Activated CD4-positive, CD25-positive, alpha-beta regulatory T cell treated with anti-CD3 and anti-CD28 coated beads, Interleukin-2, amount 50 U/mL, for 72 hours (primary cell): ENCODE measurements around the gene SOX4.

Experiments used
- DNase-seq: peaks from one replicate; pipeline ENCODE4 v3.0.0; 2021

Gene SOX4

DNA sequence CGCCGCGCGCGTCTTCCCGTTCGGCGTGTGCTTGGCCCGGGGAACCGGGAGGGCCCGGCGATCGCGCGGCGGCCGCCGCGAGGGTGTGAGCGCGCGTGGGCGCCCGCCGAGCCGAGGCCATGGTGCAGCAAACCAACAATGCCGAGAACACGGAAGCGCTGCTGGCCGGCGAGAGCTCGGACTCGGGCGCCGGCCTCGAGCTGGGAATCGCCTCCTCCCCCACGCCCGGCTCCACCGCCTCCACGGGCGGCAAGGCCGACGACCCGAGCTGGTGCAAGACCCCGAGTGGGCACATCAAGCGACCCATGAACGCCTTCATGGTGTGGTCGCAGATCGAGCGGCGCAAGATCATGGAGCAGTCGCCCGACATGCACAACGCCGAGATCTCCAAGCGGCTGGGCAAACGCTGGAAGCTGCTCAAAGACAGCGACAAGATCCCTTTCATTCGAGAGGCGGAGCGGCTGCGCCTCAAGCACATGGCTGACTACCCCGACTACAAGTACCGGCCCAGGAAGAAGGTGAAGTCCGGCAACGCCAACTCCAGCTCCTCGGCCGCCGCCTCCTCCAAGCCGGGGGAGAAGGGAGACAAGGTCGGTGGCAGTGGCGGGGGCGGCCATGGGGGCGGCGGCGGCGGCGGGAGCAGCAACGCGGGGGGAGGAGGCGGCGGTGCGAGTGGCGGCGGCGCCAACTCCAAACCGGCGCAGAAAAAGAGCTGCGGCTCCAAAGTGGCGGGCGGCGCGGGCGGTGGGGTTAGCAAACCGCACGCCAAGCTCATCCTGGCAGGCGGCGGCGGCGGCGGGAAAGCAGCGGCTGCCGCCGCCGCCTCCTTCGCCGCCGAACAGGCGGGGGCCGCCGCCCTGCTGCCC is 1.1 kb downstream of the SOX4 start:
- peak; percentile 43 for DNase-seq

DNA sequence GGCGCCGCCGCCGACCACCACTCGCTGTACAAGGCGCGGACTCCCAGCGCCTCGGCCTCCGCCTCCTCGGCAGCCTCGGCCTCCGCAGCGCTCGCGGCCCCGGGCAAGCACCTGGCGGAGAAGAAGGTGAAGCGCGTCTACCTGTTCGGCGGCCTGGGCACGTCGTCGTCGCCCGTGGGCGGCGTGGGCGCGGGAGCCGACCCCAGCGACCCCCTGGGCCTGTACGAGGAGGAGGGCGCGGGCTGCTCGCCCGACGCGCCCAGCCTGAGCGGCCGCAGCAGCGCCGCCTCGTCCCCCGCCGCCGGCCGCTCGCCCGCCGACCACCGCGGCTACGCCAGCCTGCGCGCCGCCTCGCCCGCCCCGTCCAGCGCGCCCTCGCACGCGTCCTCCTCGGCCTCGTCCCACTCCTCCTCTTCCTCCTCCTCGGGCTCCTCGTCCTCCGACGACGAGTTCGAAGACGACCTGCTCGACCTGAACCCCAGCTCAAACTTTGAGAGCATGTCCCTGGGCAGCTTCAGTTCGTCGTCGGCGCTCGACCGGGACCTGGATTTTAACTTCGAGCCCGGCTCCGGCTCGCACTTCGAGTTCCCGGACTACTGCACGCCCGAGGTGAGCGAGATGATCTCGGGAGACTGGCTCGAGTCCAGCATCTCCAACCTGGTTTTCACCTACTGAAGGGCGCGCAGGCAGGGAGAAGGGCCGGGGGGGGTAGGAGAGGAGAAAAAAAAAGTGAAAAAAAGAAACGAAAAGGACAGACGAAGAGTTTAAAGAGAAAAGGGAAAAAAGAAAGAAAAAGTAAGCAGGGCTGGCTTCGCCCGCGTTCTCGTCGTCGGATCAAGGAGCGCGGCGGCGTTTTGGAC is 2.0 kb downstream of the SOX4 start:
- DNase-seq = peak; percentile 32

DNA sequence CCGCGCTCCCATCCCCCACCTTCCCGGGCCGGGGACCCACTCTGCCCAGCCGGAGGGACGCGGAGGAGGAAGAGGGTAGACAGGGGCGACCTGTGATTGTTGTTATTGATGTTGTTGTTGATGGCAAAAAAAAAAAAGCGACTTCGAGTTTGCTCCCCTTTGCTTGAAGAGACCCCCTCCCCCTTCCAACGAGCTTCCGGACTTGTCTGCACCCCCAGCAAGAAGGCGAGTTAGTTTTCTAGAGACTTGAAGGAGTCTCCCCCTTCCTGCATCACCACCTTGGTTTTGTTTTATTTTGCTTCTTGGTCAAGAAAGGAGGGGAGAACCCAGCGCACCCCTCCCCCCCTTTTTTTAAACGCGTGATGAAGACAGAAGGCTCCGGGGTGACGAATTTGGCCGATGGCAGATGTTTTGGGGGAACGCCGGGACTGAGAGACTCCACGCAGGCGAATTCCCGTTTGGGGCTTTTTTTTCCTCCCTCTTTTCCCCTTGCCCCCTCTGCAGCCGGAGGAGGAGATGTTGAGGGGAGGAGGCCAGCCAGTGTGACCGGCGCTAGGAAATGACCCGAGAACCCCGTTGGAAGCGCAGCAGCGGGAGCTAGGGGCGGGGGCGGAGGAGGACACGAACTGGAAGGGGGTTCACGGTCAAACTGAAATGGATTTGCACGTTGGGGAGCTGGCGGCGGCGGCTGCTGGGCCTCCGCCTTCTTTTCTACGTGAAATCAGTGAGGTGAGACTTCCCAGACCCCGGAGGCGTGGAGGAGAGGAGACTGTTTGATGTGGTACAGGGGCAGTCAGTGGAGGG is 2.8 kb downstream of the SOX4 start:
- peak; percentile 31 for DNase-seq

DNA sequence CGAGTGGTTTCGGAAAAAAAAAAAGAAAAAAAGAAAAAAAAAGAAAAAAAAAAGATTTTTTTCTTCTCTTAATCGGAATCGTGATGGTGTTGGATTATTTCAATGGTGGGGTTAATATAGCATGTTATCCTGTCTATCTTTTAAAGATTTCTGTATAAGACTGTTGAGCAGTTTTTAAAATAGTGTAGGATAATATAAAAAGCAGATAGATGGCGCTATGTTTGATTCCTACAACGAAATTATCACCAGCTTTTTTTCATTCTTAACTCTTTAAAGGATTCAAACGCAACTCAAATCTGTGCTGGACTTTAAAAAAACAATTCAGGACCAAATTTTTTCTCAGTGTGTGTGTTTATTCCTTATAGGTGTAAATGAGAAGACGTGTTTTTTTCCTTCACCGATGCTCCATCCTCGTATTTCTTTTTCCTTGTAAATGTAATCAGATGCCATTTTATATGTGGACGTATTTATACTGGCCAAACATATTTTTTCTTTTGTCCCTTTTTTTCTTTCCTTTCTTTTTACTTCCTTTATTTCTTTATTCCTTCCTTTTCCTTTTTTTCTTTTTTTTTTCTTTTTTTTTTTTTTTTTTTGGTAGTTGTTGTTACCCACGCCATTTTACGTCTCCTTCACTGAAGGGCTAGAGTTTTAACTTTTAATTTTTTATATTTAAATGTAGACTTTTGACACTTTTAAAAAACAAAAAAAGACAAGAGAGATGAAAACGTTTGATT is 3.6 kb downstream of the SOX4 start:
- no peak for DNase-seq

DNA sequence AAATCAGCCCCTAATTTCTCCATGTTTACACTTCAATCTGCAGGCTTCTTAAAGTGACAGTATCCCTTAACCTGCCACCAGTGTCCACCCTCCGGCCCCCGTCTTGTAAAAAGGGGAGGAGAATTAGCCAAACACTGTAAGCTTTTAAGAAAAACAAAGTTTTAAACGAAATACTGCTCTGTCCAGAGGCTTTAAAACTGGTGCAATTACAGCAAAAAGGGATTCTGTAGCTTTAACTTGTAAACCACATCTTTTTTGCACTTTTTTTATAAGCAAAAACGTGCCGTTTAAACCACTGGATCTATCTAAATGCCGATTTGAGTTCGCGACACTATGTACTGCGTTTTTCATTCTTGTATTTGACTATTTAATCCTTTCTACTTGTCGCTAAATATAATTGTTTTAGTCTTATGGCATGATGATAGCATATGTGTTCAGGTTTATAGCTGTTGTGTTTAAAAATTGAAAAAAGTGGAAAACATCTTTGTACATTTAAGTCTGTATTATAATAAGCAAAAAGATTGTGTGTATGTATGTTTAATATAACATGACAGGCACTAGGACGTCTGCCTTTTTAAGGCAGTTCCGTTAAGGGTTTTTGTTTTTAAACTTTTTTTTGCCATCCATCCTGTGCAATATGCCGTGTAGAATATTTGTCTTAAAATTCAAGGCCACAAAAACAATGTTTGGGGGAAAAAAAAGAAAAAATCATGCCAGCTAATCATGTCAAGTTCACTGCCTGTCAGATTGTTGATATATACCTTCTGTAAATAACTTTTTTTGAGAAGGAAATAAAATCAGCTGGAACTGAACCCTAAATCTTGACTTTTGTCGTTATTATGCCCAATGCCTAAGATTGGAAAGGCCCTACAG is 4.5 kb downstream of the SOX4 start:
- no peak for DNase-seq

DNA sequence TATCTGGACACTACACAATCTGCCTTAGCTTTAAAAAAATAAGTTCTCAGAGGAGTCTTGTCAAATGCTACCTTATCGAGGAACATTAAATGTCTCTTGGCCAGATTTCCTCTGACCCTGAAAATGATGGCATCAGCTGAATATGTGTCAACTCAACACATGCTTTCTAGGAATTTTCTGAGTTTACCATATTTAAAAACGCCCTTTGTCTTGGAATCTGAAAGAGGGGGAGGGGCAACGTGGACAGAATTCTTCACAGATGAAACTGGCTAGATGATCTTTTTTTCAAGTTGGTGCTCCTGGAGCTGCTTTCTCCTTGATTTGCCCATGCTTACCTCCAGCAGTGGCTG is 5.1 kb downstream of the SOX4 start:
- DNase-seq = no peak

DNA sequence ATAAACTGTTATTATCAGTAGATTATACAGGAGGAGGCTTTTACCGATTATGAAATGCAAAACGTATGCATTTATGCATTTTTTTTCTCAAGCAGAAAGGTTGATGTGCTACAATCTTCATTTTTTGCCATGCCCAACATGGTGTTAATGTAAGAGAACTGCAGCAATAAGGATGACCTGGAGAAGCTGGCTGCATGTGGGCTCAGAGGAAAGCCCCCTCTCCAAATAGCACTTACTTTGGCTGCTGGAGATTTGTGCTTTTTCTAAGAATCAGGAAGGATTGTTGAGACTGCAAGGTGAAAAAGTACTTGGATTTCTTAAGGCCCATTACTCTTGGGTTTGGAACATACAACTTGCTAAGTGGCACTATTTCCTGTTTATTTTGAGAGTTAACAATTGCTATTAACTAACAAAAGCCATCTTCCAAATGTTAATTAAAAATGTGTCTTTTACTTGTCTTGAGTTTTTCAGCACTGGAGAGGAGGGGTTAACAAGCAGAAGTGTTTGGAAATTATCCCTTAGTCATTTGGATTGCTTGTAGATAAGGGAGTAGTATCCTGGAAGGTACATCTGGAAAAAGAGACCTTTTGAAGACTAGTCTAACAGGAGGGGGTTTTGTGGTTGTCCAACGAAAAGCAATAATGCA is 5.6 kb downstream of the SOX4 start:
- no peak for DNase-seq

DNA sequence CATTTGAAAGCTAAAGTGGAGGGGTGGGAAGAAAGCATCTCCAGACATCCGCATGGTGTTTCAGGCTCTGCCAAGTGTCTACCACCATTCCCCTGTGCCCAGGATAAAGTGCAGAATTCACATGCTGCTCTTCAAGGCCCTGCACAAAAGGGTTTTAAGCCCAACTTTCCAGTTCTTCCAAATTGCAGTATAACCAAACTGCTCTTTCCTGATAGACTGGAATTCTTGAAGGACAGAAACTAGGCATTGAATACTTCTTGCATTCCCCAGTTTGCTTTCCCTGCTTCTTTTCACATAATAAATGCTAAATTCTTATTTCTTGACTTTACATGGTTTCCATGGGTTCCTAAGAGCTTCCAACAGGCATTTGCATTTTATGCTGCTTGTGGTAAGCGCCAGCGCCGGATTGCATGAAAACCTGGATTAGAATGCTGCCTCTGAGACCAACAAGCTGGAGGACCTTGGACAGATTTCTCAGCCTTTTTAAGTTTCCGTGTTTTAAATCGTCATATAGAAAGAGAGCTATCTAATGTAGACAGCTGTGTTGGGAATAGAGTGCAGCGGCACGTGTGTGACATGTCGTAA is 7.9 kb downstream of the SOX4 start:
- no peak for DNase-seq

DNA sequence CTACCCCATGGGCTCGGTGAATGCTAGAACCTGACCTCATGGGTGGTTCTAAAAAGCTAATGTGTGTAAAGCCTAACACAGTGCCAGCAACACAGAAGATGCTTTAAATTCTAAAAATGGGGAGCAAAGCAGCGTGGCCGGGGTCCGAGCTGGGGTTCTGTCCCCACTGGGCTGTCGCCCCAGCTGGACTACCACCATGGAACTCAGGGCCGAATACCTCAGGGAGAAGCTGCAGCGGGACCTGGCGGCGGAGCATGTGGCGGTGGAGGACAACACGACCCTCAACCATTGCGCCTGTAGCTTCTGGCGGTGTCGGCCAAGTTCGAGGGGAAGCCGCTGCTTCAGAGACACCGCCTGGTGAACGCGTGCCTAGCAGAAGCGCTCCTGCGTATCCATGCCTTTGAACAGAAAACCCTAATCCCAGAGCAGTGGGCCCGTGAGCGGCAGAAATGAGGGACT is 8.4 kb downstream of the SOX4 start:
- DNase-seq = no peak

DNA sequence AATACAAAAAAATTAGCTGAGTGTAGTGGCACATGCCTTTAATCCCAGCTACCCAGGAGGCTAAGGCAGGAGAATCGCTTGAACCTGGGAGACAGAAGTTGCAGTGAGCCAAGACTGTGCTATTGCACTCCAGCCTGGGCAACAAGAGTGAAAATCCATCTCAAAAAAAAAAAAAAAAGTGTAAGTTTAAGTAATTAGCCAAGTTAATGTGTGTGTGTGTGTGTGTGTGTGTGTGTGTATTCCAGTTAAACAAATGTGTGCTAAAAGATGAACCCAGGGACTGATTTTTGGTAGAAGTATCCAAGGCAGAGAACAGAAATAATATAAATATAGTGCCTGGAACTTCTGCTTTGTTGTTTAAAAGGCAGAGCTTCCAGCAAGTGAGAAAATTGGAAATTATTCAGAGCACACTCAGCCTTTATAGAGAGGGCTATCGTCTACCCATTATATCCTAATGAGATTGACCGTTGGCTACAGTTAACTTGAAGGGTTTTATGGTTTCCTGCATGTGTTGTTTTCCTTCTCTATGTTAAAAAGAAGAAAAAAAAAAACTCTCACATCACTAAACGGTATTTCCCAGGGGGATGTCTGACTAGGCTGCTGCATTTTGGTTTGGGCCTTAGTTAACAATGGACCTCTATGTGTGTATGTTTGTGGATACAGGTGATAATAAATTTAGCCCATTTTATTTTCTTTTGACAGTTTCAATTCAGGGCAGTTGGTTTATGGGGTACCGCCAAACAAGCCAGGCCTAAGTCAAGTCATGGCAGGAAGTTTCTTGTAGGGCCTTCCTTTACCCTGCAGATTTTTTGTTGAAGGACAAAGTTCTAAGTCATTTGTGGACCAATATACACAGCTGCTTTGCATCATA is 9.8 kb downstream of the SOX4 start:
- no peak for DNase-seq

DNA sequence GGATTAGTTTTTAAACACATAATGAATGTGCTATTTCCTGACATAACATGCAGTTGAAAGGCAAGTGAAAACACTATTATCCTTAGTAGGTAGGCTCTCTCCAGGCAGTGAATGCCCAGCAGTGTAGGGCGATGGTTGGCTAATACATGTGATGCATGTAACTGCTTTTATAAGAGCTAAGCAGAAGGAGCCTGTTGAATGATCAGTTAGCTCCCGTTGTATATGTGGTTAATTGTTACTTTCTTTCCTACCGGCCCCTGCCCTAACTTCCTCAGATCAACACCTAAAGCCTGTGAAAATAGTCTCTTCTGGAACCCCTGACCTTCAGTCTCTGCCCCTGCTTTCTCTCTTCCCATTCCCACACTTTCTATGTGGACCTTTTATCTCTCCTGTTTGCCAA is 10.5 kb downstream of the SOX4 start:
- no peak for DNase-seq

DNA sequence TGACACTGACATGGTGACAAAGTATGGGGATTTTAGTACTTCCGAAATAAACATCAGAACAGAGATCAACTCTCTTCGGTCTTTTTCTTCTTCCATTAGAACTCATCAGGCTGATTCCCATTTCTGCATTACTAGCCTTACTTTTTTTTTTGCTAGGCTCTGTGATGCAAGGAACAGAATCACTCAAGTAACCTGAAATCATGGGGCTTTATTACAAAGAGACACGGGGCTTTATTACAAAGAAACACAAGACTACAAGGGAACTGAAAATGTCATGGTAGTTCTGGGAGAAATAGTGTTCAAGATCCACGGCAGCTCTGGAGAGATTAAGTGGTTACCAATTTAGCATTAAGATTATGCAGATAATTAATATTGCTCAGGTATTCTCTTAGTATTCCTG is 11.6 kb downstream of the SOX4 start:
- no peak for DNase-seq

DNA sequence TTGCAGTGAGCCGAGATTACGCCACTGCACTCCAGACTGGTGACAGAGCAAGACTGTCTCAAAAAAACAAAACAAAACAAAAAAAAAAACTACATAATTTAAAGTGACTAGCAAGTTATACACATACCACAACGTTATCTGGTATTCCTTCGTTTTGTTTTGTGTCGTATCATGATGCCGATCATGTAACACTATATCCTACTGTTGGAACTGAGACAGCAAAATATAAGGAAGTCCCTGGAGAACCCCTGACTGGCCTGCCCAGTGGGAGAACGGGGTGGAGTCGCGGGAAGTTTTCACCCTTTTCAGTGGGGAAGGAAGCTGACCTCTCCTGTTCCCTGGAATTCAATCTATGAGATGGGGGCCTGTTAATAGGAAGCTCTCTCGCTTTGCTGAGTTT is 15.1 kb downstream of the SOX4 start:
- DNase-seq = no peak

DNA sequence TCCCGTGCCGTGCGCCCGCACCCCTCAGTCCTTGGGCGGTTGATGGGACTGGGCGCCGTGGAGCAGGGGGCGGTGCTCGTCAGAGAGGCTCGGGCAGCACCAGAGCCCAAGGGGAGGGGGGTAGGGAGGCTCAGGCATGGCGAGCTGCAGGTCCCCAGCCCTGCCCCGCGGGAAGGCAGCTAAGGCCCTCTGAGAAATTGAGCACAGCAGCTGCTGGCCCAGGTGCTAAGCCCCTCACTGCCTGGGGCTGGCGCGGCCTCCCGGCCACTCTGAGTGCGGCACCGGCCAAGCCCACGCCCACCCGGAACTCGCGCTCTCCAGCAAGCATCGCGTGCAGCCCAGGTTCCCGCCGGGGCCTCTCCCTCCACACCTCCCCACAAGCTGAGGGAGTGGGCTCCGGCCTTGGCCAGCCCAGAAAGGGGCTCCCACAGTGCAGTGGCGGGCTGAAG is 16.4 kb downstream of the SOX4 start:
- no peak for DNase-seq

DNA sequence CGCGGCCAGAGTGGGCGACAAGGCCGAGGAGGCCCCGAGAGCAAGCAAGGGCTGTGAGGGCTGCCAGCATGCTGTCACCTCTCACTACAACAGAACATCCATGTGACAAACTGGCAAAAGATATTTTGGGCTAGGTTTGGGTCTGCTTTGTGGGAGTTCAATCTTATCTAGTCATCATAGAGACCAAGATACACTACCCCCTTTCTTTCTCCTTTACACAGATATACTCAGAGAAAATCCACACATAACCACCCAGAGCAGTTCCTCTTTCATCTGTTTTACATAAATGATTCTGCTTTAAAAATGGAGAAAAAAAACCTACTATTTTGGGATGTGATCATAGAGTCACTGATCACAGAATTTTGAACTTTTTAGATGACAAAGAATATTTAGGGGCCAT is 16.8 kb downstream of the SOX4 start:
- DNase-seq = no peak

DNA sequence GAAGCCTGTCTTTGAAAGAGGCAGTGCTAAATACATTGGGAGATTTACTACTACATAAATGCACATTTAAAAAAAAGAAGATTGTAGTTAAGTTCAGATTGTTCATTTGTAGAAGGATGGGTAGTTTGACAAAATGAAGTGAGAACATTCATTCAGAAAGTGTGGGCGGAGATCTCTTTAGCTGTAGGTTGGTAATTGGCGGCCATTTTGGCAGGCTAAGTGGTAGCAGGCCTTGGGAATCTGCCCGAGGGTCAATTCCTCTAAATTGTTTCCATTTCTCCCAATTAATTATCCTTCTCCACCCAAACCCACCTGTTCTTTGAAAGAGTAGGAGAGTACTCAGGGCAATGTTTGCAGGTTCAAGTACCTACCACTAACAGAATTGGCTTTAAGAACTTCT is 17.9 kb downstream of the SOX4 start:
- no peak for DNase-seq

DNA sequence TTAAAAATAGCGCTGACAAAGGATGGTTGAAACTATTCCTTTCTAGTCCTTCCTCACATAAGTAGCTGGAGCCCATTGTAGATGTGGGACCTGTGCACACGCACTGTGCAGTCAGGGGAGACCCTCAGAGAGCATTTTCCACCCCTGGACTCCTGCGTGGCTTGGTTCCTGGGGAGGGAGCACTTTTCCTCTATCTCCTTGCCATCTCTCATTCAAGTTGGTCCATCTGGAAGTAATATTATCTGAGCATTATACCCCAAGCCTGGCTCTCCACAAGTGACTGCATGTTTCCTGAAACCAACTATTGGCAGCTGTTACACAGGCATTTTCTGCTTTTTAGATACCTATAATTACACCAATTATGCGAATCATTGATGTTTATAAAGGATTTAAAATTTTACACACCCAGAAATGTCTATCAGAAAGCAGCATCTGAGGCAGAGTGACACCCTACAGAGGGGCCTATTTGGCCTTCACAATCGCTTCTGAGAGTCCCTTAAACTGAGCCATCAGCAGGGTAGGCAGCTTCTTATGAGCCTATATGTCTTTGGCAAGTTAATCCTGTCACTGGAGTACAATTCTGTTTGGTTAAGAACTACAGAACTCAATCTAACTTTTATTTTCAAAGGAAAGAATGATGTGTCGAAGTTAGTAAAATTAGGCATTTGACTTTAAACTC is 18.7 kb downstream of the SOX4 start:
- DNase-seq = no peak

DNA sequence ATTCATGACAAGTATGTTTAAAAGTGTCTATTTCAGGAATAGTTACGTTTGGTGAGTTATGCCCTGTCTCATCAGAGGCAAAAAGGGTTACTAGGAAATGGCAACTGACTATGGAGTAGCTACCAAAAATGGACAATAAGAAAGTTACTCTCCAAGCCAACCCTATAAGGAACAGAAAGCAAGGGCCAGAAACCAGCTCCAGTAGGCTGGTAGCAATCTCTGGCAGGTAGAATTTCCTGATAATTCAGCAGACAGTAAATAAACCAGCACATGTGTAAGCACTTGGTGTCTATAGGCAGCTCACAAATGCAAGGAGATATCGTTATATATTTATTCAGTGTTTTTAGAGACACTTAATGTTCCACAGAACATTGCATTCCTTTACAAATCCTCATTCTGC is 20.3 kb downstream of the SOX4 start:
- DNase-seq = no peak

DNA sequence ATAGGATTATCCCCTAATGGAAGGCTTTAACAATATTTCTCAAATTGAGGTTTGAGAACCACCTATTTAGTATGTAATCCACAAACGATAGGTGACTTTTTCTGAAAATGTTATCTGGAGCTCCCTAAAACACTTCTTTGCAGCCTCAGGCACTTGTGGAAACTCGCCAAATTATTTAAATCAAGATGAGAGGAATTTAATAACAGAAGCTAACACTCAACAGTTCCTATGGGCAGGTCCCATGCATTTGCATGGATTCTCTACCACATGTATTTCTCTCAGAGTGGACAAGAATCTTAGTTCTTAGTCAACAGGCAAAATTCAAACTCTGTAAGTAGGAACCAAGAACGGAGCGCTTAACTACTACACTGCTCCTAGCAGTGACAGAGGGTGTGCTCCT is 20.7 kb downstream of the SOX4 start:
- no peak for DNase-seq
